CD14-positive monocyte (primary cell): ENCODE measurements around the gene BAHCC1. TPM values are rescaled to one million over a fixed set of nuclear protein-coding genes. Genes with fewer than 3 reads are reported as not detected.

ENCODE experiments used
- DNase-seq, 3 donors: peaks; one replicate each; pipeline ENCODE4 v3.0.0-alpha.2; 2011 to 2022
- H2AFZ ChIP-seq: 2 replicates; pipeline ENCODE4 v1.6.0; 2012; ENCODE audit warnings: mild to moderate bottlenecking, low read depth, low read length, inconsistent platforms; ENCODE audit not compliant: insufficient read depth, poor library complexity, severe bottlenecking
- H3K27ac ChIP-seq, 2 donors: 1 replicate in 1 of 2; 2 replicates in 1 of 2; pipeline ENCODE4 v1.5.1; 2012 to 2013; ENCODE audit warnings: low read length in 2 of 2, control low read depth in 1 of 2, inconsistent platforms in 1 of 2, low read depth in 1 of 2, mild to moderate bottlenecking in 1 of 2
- H3K27me3 ChIP-seq, 2 donors: one replicate each; pipeline versions ENCODE4 v1.6.0 to v1.6.1; 2011 to 2013; ENCODE audit warnings: low read length in 2 of 2; ENCODE audit not compliant: control insufficient read depth in 2 of 2, insufficient read depth in 2 of 2
- H3K36me3 ChIP-seq, 2 donors: replicated peaks in 1 of 2; 1 replicate in 1 of 2; 2 replicates in 1 of 2; pipeline versions ENCODE4 v1.5.1 to v1.6.1; 2012 to 2013; ENCODE audit warnings: low read length in 2 of 2, control low read depth in 1 of 2, inconsistent platforms in 1 of 2, mild to moderate bottlenecking in 1 of 2; ENCODE audit not compliant: insufficient read depth in 2 of 2, control insufficient read depth in 1 of 2
- H3K4me1 ChIP-seq, 2 donors: 1 replicate in 1 of 2; 2 replicates in 1 of 2; pipeline versions ENCODE4 v1.5.1 to v1.6.1; 2012 to 2013; ENCODE audit warnings: low read length in 2 of 2, control low read depth in 1 of 2, inconsistent platforms in 1 of 2, mild to moderate bottlenecking in 1 of 2, moderate library complexity in 1 of 2; ENCODE audit not compliant: insufficient read depth in 2 of 2, control insufficient read depth in 1 of 2
- H3K4me2 ChIP-seq: replicated peaks from 2 replicates; pipeline ENCODE3; 2012; ENCODE audit warnings: low read length, moderate library complexity, mild to moderate bottlenecking; ENCODE audit not compliant: poor library complexity, severe bottlenecking; ENCODE audit errors: extremely low read depth
- H3K4me3 ChIP-seq, 3 experiments: fragments of 200-600 bp in 1 of 3; sonication (generic) in 1 of 3; replicated peaks in 1 of 3; 1 replicate in 2 of 3; 2 replicates in 1 of 3; pipeline ENCODE4 v1.5.1; 2011 to 2013; ENCODE audit warnings: low read length in 3 of 3, mild to moderate bottlenecking in 3 of 3, control low read depth in 2 of 3, low read depth in 2 of 3, inconsistent platforms in 1 of 3, moderate library complexity in 1 of 3
- H3K79me2 ChIP-seq: 2 replicates; pipeline ENCODE4 v1.6.0; 2012; ENCODE audit warnings: mild to moderate bottlenecking, control low read depth, inconsistent platforms, low read length, moderate library complexity; ENCODE audit not compliant: insufficient read depth
- H3K9ac ChIP-seq: 2 replicates; pipeline ENCODE4 v1.6.0; 2017; ENCODE audit warnings: low read length, mild to moderate bottlenecking; ENCODE audit not compliant: insufficient read depth, poor library complexity, severe bottlenecking
- H3K9me3 ChIP-seq, 2 donors: replicated peaks in 1 of 2; 1 replicate in 1 of 2; 2 replicates in 1 of 2; pipeline versions ENCODE4 v1.5.1 to v1.6.1; 2012 to 2013; ENCODE audit warnings: low read length in 2 of 2, control low read depth in 1 of 2; ENCODE audit not compliant: control insufficient read depth in 1 of 2, insufficient read depth in 1 of 2
- H4K20me1 ChIP-seq: 2 replicates; pipeline ENCODE4 v1.6.0; 2012; ENCODE audit warnings: mild to moderate bottlenecking, low read length, control low read depth, moderate library complexity; ENCODE audit not compliant: insufficient read depth
- H3K27ac Mint-ChIP-seq, 7 donors: one replicate each; pipeline ENCODE4 v1.8.0; 2020; ENCODE audit warnings: mild to moderate bottlenecking in 7 of 7, mixed read lengths in 7 of 7, moderate library complexity in 6 of 7, inconsistent platforms in 2 of 7
- H3K27me3 Mint-ChIP-seq, 3 donors: one replicate each; pipeline ENCODE4 v1.8.0; 2021 to 2022; ENCODE audit warnings: low read depth in 3 of 3, mild to moderate bottlenecking in 3 of 3, mixed read lengths in 3 of 3, moderate library complexity in 3 of 3, inconsistent platforms in 1 of 3
- H3K36me3 Mint-ChIP-seq, 2 donors: one replicate each; pipeline ENCODE4 v1.8.0; 2020; ENCODE audit warnings: mixed read lengths in 2 of 2, inconsistent platforms in 1 of 2, mild to moderate bottlenecking in 1 of 2
- H3K4me1 Mint-ChIP-seq: one replicate; pipeline ENCODE4 v1.8.0; 2020; ENCODE audit warnings: mild to moderate bottlenecking, mixed read lengths
- H3K4me3 Mint-ChIP-seq, 2 donors: one replicate each; pipeline ENCODE4 v1.8.0; 2020; ENCODE audit warnings: mild to moderate bottlenecking in 2 of 2, mixed read lengths in 2 of 2, moderate library complexity in 1 of 2
- H3K9me3 Mint-ChIP-seq, 7 donors: one replicate each; pipeline ENCODE4 v1.8.0; 2020 to 2022; ENCODE audit warnings: mixed read lengths in 7 of 7, mild to moderate bottlenecking in 6 of 7, moderate library complexity in 6 of 7, inconsistent platforms in 2 of 7
- CTCF ChIP-seq: fragments of 200-600 bp; IDR thresholded peaks from one replicate; pipeline ENCODE4 v1.8.0; 2022; ENCODE audit warnings: antibody characterized with exemption, mild to moderate bottlenecking
- WGBS: methylation state at CpG from one replicate; pipeline ENCODE4 v1.1.5; 2013; ENCODE audit warnings: missing lambda C conversion rate; ENCODE audit not compliant: insufficient coverage; 5-methylcytosine and 5-hydroxymethylcytosine counted together
- intact Hi-C, 2 donors: fragments of 100-400 bp; cut with micrococcal nuclease; formaldehyde crosslinking; loops; one replicate each; pipeline versions ENCODE4 v1.15.0 to v1.15.1; 2023
- polyA plus RNA-seq, 3 donors: library from polyadenylated mRNA; depleted of rRNA in 1 of 3; unstranded in 2 of 3; stranded (reverse) in 1 of 3; fragments of 300-500 nt in 2 of 3; fragments of >200 nt in 1 of 3; fragmentation: Illumina TruSeq in 2 of 3; gene quantifications; 1 replicate in 2 of 3; 2 replicates in 1 of 3; pipeline ENCODE4 v1.2.3, GENCODE V29; 2012 to 2021

BAHCC1 gene
- polyA plus RNA-seq, 3 donors, result 0.11 to 8.8 (median 0.27) TPM

- 91% methylated on average over 44 of the region's 50 CpGs for WGBS
- no peaks in the 10 kb centered on the region for H3K9me3 Mint-ChIP-seq
Observed at GRCh38 chr17:81461607-81462500, 66.6 kb downstream of the BAHCC1 start.

More at GRCh38 chr17:81461607-81462500, 66.6 kb downstream of the BAHCC1 start:
- Histone ChIP-seq H3K27ac (no peak overlapping the region), H3K79me2 (no peaks in the 10 kb centered on the region), H4K20me1 (no peaks in the 10 kb centered on the region), H2AFZ (peak overlapping the region; percentile 69), H3K4me3 (peak overlapping the region in 1 of 3 experiments; percentile 12), H3K4me2 (peak overlapping the region; percentile 63), H3K4me1 (peaks cover 18 to 21% of the 10 kb centered on the region in 2 donors), H3K27me3 (no peaks in the 10 kb centered on the region), H3K9ac (no peak overlapping the region), H3K36me3 (peaks cover 0 to 9% of the 10 kb centered on the region in 2 donors), H3K9me3 (no peaks in the 10 kb centered on the region)
- no peak overlapping the region for H3K27ac Mint-ChIP-seq
- H3K4me1 Mint-ChIP-seq, result peaks cover 10% of the 10 kb centered on the region
- no peaks in the 10 kb centered on the region for H3K27me3 Mint-ChIP-seq
- intact Hi-C loops, result no loop called here
- TF ChIP-seq CTCF, result no peak
- no peak for DNase-seq
- H3K4me3 Mint-ChIP-seq, result peak overlapping the region in 1 of 2 donors; percentile 27
- H3K36me3 Mint-ChIP-seq, result peaks cover 7 to 33% of the 10 kb centered on the region in 2 donors
